Kidney (tissue), 14 donors: Measurements from ENCODE around the gene FUBP3. TPM values are rescaled to one million over a fixed set of nuclear protein-coding genes. Genes with fewer than 3 reads are reported as not detected.
A peak's percentile ranks its signal among the peaks of the same experiment; 100 is the strongest.

Experiments used
- DNase-seq, 5 donors: peaks; one replicate each; pipeline ENCODE4 v3.0.0-alpha.2; 2013 to 2020
- FAIRE-seq: peaks from 2 replicates; lab custom pipeline; 2012; peaks lifted over from hg19 to GRCh38; lab: Jason Lieb, UNC
- H3K27ac ChIP-seq, 2 donors: one replicate each; pipeline ENCODE4 v1.7.0; 2013; ENCODE audit warnings: low read depth in 2 of 2, low read length in 2 of 2, inconsistent platforms in 1 of 2
- H3K27me3 ChIP-seq: one replicate; pipeline ENCODE4 v1.7.1; 2013; ENCODE audit warnings: low read length, inconsistent platforms; ENCODE audit not compliant: control insufficient read depth, insufficient read depth
- H3K36me3 ChIP-seq, 3 donors: one replicate each; pipeline versions ENCODE4 v1.7.0 to v1.7.1; 2013; ENCODE audit warnings: low read length in 3 of 3, control low read depth in 1 of 3, inconsistent platforms in 1 of 3; ENCODE audit not compliant: insufficient read depth in 3 of 3, control insufficient read depth in 2 of 3
- H3K4me1 ChIP-seq, 3 donors: one replicate each; pipeline versions ENCODE4 v1.7.0 to v1.7.1; 2013; ENCODE audit warnings: low read length in 3 of 3, inconsistent platforms in 1 of 3, low read depth in 1 of 3; ENCODE audit not compliant: control insufficient read depth in 2 of 3, insufficient read depth in 2 of 3
- H3K4me3 ChIP-seq, 3 donors: one replicate each; pipeline versions ENCODE4 v1.7.0 to v1.8.1; 2013; ENCODE audit warnings: low read length in 3 of 3, control low read depth in 1 of 3, inconsistent platforms in 1 of 3
- H3K9ac ChIP-seq, 3 donors: one replicate each; pipeline versions ENCODE4 v1.7.0 to v1.7.1; 2013; ENCODE audit warnings: low read length in 3 of 3, control low read depth in 1 of 3, inconsistent platforms in 1 of 3
- H3K9me3 ChIP-seq, 3 donors: one replicate each; pipeline versions ENCODE4 v1.7.0 to v1.7.1; 2013; ENCODE audit warnings: low read length in 3 of 3, control low read depth in 1 of 3, inconsistent platforms in 1 of 3; ENCODE audit not compliant: control insufficient read depth in 2 of 3, insufficient read depth in 1 of 3
- CTCF ChIP-seq: IDR thresholded peaks from 3 replicates; pipeline ENCODE4 v1.5.1; 2012; ENCODE audit warnings: mild to moderate bottlenecking, moderate library complexity, borderline replicate concordance; ENCODE audit not compliant: insufficient read depth; ENCODE audit errors: extremely low read depth
- intact Hi-C: fragments of 100-400 bp; cut with DNase I; formaldehyde crosslinking; loops from one replicate; pipeline ENCODE4 v1.11.1; 2022
- polyA plus RNA-seq: library from polyadenylated mRNA; stranded (reverse); fragments of 350-450 nt; fragmentation: Illumina TruSeq; extraction: RNeasy Lipid Tissue Mini Kit (QIAGEN cat#74804); gene quantifications from one replicate; pipeline ENCODE4 v1.2.3, GENCODE V29; 2014; ENCODE audit warnings: low read depth, low replicate concordance; ENCODE audit not compliant: insufficient read depth
- total RNA-seq: library from RNA; stranded (reverse); fragmentation: NEBNext Ultra II Directional; extraction: Animal tissue kit (Norgen Biotek cat#: 25700); gene quantifications from one replicate; pipeline ENCODE4 v1.2.1, GENCODE V29; 2021
- donor health status: control.
- donor health status: control.
- donor health status: control.
- donor health status: control.
- donor health status: control.
- donor health status: DM: yes; HTN: yes; CAD: no.
- donor health status: Normal renal cell carcinoma (clear cell type).

The FUBP3 gene
- total and polyA plus RNA-seq, 2 donors from 2014 or later: 19.4 to 44.1 TPM

DNA sequence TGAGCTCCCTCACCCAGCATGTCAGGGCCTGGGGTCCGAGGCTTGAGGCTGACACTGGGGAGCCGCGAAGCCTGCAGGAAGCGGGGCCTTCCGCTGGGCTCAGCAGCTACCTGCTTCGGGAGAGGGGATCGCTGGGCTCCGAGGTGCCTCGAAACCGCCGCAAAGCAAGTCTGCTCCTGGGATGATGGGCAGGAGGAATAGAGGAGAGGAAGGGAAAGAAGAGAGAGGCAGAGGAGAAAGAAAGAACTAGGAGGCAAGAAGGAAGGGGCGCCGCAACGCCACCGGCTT lies 83.5 kb downstream of the FUBP3 start:
- H3K4me3 ChIP-seq: no peak overlapping the region
- no peak overlapping the region for H3K9ac ChIP-seq
- no peak for TF ChIP-seq CTCF
- H3K27ac ChIP-seq: no peak overlapping the region
- no peaks in the 10 kb centered on the region for H3K36me3 ChIP-seq
- peaks cover 0 to 3% (median 0%) of the 10 kb centered on the region in 3 donors for H3K4me1 ChIP-seq
- H3K27me3 ChIP-seq: peaks cover 47% of the 10 kb centered on the region
- no peak for FAIRE-seq
- DNase-seq: peak in 1 of 5 donors; percentile 32
- intact Hi-C loops: no loop called here
- H3K9me3 ChIP-seq: no peaks in the 10 kb centered on the region

DNA sequence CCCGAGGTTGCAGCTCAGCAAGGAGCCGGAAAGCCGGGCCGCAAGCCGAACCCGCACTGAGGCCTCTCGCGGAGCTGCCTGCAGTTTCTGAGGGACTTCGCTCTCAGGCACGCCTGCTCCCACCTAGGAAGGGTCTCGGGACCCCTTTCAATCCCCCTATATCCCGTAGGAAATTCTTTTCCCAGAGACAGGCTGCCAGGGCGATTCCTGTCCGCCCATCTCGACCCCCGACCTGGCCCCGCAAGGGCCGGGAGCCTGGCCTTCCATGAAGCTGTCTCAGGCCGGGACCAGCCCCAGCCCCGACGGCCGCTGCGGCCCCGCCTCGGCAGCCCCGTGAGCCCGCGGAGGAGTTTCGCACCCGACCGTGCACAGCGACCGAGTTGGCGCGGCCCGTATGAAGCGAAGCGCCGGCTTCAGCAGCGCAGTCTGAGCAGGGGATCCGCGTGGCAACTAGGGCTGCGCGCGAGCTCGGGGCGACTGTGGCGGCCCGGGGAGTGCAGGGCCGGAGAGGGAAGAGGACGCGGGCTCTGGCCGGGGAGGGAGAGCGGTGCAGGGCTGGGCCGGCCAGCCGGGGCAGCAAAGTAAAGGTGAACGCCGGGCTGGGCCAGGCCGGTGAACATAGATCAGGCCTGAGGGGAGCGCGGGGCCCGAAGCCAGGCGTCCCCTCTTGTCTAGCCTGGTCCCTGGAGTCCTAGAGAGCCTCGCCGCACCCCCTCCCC lies 84.0 kb downstream of the FUBP3 start:
- Histone ChIP-seq H3K27ac (no peak overlapping the region), H3K4me1 (peaks cover 0 to 3% (median 0%) of the 10 kb centered on the region in 3 donors)

DNA sequence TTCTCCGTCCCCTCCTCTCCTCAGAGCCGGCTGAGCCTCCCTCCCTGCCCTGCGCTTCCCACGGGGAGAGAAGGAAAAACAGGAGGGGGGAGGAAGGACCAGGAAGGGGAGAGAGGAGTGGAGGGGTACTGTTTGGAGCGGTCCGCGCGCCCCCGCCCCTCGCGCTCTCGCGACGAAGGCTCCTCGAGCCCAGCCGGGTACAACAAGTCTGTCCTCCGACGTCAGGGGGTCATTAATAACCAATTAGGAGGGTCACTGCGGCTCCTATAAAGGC lies 84.5 kb downstream of the FUBP3 start:
- DNase-seq: no peak
- no peak overlapping the region for H3K4me3 ChIP-seq
- H3K9ac ChIP-seq: no peak overlapping the region
- no peak overlapping the region for H3K27ac ChIP-seq
- peaks cover 0 to 3% (median 0%) of the 10 kb centered on the region in 3 donors for H3K4me1 ChIP-seq
- H3K27me3 ChIP-seq: peaks cover 41% of the 10 kb centered on the region
- intact Hi-C loops: no loop called here
- H3K9me3 ChIP-seq: no peaks in the 10 kb centered on the region
- no peak for TF ChIP-seq CTCF
- no peak for FAIRE-seq
- no peaks in the 10 kb centered on the region for H3K36me3 ChIP-seq

More for the DNA sequence above, 84.0 kb downstream of the FUBP3 start:
- Histone ChIP-seq H3K9me3 (no peaks in the 10 kb centered on the region), H3K27me3 (peaks cover 46% of the 10 kb centered on the region), H3K9ac (no peak overlapping the region), H3K4me3 (no peak overlapping the region), H3K36me3 (no peaks in the 10 kb centered on the region)
- no peak for FAIRE-seq
- intact Hi-C loops: no loop called here
- no peak for TF ChIP-seq CTCF
- no peak for DNase-seq
